ENCODE measurements around the gene ARFGAP2.

Gene ARFGAP2

DNA sequence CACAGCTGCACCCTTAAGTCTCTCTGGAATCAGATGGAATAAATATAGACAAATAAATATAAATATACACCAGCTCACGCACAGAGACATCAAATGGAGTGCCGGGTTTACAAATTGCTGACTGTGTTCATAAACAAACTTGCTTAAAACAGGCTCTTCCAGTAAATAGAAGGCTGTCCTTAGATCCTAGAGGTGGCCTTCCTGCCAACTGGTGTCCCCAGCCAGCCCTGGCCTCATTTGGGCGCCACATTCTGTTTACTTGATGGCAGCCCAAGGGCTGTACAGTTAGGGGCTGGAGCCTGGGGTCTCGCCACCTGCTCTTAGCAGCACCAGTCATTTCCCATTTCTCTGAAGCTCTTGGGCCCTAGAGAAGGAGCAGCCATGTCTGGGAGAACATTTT lies 20.8 kb downstream of the ARFGAP2 start:
- DNase-seq (ENCODE audit: low read depth), result no peak
- TF ChIP-seq, protein P1, sequence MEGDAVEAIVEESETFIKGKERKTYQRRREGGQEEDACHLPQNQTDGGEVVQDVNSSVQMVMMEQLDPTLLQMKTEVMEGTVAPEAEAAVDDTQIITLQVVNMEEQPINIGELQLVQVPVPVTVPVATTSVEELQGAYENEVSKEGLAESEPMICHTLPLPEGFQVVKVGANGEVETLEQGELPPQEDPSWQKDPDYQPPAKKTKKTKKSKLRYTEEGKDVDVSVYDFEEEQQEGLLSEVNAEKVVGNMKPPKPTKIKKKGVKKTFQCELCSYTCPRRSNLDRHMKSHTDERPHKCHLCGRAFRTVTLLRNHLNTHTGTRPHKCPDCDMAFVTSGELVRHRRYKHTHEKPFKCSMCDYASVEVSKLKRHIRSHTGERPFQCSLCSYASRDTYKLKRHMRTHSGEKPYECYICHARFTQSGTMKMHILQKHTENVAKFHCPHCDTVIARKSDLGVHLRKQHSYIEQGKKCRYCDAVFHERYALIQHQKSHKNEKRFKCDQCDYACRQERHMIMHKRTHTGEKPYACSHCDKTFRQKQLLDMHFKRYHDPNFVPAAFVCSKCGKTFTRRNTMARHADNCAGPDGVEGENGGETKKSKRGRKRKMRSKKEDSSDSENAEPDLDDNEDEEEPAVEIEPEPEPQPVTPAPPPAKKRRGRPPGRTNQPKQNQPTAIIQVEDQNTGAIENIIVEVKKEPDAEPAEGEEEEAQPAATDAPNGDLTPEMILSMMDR (IDR thresholded peaks at IDR 0.05; ENCODE audit: low read length, missing control alignments), result no peak
- H3K4me3 ChIP-seq (replicated peaks; ENCODE audit: low read depth, low read length), result no peak overlapping the region

DNA sequence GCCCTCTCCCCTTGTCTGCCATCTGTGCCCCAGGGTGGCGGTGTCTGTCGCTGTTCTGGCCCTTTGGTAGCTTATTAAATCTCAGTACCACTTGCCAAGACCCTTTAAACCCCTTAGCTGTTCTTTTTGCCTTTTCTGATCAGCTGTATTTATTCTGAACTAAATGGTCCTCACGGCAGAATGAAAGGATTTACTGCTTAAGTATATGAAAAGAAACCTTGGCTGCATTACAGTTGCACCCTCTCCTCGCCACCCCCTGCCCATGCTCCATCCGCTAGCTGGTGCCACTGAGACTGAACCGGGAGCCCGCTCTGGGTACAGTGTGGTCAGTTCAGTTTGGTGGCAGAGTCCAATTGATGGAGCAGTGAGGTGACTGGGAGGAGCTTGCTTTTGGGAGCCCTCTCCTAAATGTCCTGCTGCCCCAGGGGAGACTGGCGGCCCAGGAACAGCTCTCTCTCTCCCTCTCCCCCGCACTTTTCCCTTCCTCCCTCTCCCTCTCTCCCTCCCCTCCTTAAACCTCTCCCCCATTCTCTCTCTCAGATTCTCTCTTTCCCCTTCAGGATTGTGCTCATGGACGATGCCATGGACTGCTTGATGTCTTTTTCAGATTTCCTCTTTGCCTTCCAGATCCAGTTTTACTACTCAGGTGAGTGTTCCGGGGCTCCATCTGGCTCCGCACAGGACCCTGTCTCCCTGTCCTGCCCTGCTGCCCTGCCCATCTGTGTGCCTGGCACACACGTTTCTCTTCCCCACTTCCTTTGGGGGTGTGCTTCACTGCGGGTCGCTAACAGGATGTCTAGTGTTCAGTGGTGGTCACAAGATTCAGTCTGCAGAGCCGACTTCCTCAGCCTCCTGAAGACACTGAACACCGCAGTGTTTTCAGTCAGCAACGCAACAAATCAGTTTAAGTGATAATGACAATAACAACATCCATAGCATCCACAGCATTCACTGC lies 21.8 kb downstream of the ARFGAP2 start:
- TF ChIP-seq, protein P1 (IDR thresholded peaks at IDR 0.05; ENCODE audit: low read length, missing control alignments), result no peak
- no peak for DNase-seq (ENCODE audit: low read depth)

GRCh38 chr11:47152953-47153950 lies 23.4 kb downstream of the ARFGAP2 start:
- no peak overlapping the region for H3K4me3 ChIP-seq (replicated peaks; ENCODE audit: low read depth, low read length)
- TF ChIP-seq, protein P1 (IDR thresholded peaks at IDR 0.05; ENCODE audit: low read length, missing control alignments), result peak; percentile 99
- peak; percentile 84 for DNase-seq (ENCODE audit: low read depth)

More for the DNA sequence above, 21.8 kb downstream of the ARFGAP2 start:
- H3K4me3 ChIP-seq (replicated peaks; ENCODE audit: low read depth, low read length), result no peak overlapping the region

GRCh38 chr11:47152126-47152952 lies 24.3 kb downstream of the ARFGAP2 start:
- TF ChIP-seq, protein P1 (IDR thresholded peaks at IDR 0.05; ENCODE audit: low read length, missing control alignments), result no peak
- no peak for DNase-seq (ENCODE audit: low read depth)
- H3K4me3 ChIP-seq (replicated peaks; ENCODE audit: low read depth, low read length), result no peak overlapping the region

- no peak overlapping the region for H3K4me3 ChIP-seq (replicated peaks; ENCODE audit: low read depth, low read length)
- DNase-seq (ENCODE audit: low read depth), result no peak
- TF ChIP-seq, protein P1 (IDR thresholded peaks at IDR 0.05; ENCODE audit: low read length, missing control alignments), result no peak
Observed at GRCh38 chr11:47149782-47150181, 26.9 kb downstream of the ARFGAP2 start.
